Measurements from ENCODE around the gene UNC13A. TPM values are rescaled to one million over a fixed set of nuclear protein-coding genes. Genes with fewer than 3 reads are reported as not detected.
"Not testable (repeated sequence)": the region's sequence is repeated elsewhere in the genome, so short reads cannot be mapped to it uniquely, and the experiment has no call there.

Gene UNC13A
- polyA plus RNA-seq, 1 of the 3 experiments (the other 2 are of a cell fraction): 0.38 TPM

- H2AFZ ChIP-seq (ENCODE audit: low read depth); H3K4me1 ChIP-seq (ENCODE audit: control insufficient read depth in 1 of 2, insufficient read depth in 2 of 2, low read depth in 1 of 2, low read length in 1 of 2); H3F3A ChIP-seq (replicated peaks; ENCODE audit: insufficient read depth); H3K9me3 ChIP-seq; POLR2A ChIA-PET; H3K27me3 ChIP-seq (ENCODE audit: insufficient read depth); H3K9ac ChIP-seq; H4K20me1 ChIP-seq (ENCODE audit: insufficient read depth); H3K4me3 ChIP-seq (ENCODE audit: low read depth in 2 of 2, low read length in 1 of 2); H3K36me3 ChIP-seq (replicated peaks in 1 of 2; ENCODE audit: control insufficient read depth in 1 of 2, insufficient read depth in 2 of 2, low read length in 1 of 2); DNase-seq; H3K9me2 ChIP-seq; H3K4me2 ChIP-seq: not testable (repeated sequence)
- 99% methylated on average over 4 of the region's 4 CpGs for WGBS (ENCODE audit: low lambda C conversion rate)
- peak overlapping the region in 1 of 2 experiments; percentile 13; a peak in 1 of 4 replicates for H3K27ac ChIP-seq (ENCODE audit: low read depth in 2 of 2, low read length in 1 of 2)
- CTCF ChIA-PET: interaction anchor here (3.4 kb wide), 1 partner anchor 21 kb away, joined by 14 read pairs; no protein-coding TSS in a partner anchor
- peaks cover 20% of the 10 kb centered on the region for H3K79me2 ChIP-seq (ENCODE audit: insufficient read depth)
These were observed 135.4 kb downstream of the UNC13A start for GRCh38 chr19:17552735-17553134.

Other genes with a start within 250 kb of the UNC13A start
- gene TMEM221, start 239.7 kb downstream of the UNC13A start, polyA plus RNA-seq (2012; rRNA removed): 0.41 and 0.62 TPM in 2 replicates
- gene NXNL1, start 227.4 kb downstream of the UNC13A start, polyA plus RNA-seq (2012; rRNA removed): not detected in 2 replicates
- gene SLC27A1, start 217.8 kb downstream of the UNC13A start, polyA plus RNA-seq (2012; rRNA removed): 15.0 and 16.8 TPM in 2 replicates
- gene PGLS, start 176.7 kb downstream of the UNC13A start, polyA plus RNA-seq (2012; rRNA removed): 59.9 and 73.3 TPM in 2 replicates
- 75.9 and 83.8 TPM in 2 replicates for gene COLGALT1, start 132.7 kb downstream of the UNC13A start, polyA plus RNA-seq (2012; rRNA removed)
- gene MAP1S, start 31.1 kb upstream of the UNC13A start, polyA plus RNA-seq (2012; rRNA removed): 7.8 and 18.4 TPM in 2 replicates
- 0.19 and 0.71 TPM in 2 replicates for gene FCHO1, start 63.1 kb upstream of the UNC13A start, polyA plus RNA-seq (2012; rRNA removed)
- gene B3GNT3, start 106.8 kb upstream of the UNC13A start, polyA plus RNA-seq (2012; rRNA removed): not detected in 2 replicates
- 0.21 and 0.65 TPM in 2 replicates for gene INSL3, start 133.2 kb upstream of the UNC13A start, polyA plus RNA-seq (2012; rRNA removed)
- gene JAK3, start 159.6 kb upstream of the UNC13A start, polyA plus RNA-seq (2012; rRNA removed): 1.3 and 2.0 TPM in 2 replicates
- 2,138 and 2,695 TPM in 2 replicates for gene RPL18A, start 171.6 kb upstream of the UNC13A start, polyA plus RNA-seq (2012; rRNA removed)
- 0.02 TPM in 2 replicates for gene SLC5A5, start 183.6 kb upstream of the UNC13A start, polyA plus RNA-seq (2012; rRNA removed)
- gene CCDC124, start 244.7 kb upstream of the UNC13A start, polyA plus RNA-seq (2012; rRNA removed): 157 and 231 TPM in 2 replicates